ENCODE data around the gene CHP2. TPM values are rescaled to one million over a fixed set of nuclear protein-coding genes. Genes with fewer than 3 reads are reported as not detected.

Gene CHP2
- total RNA-seq, 2 experiments from 2014 or later, result not detected

DNA sequence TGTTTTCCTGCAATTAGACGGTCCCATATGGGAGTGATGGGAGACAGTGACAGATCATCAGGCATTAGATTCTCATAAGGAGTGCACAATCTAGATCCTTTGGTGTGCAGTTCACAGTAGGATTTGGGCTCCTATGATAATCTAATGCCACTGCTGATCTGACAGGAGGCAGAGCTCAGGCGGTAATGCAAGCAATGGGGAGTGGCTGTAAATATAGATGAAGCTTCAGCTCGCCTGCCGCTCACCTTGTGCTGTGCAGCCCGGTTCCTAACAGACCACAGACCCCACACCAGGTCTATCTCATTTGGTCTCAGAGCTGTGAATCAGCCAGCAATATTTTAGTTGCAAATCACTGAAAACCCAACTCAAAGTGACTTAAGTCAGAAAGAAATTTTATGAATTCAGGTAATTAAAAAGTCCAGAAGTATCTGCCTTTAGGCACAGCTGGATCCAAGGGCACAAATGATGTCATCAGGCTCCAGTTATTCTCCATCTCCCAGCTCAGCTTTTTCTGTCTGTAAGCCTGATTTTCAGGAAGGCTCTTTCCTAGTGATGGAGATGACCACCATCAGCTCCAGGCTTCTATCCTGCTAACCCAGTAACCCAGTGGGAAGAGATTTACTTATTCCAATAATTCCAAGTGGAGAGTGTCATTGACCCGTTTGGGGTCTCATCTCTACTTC, 3.3 kb downstream of the CHP2 start:
- H3K9me3 Mint-ChIP-seq (ENCODE audit: low read depth), result no peaks in the 10 kb centered on the region
- no peak overlapping the region for H3K4me3 Mint-ChIP-seq
- CTCF ChIA-PET, result interaction anchor here (1.2 kb wide), 1 partner anchor 746 kb away, joined by 3 read pairs; no protein-coding TSS in a partner anchor
- H3K36me3 Mint-ChIP-seq, result no peaks in the 10 kb centered on the region
- H3K27me3 Mint-ChIP-seq, result peaks cover 55% of the 10 kb centered on the region
- no peaks in the 10 kb centered on the region for H3K4me1 Mint-ChIP-seq
- ATAC-seq (no peak), DNase-seq (no peak)
- no peak overlapping the region for H3K27ac Mint-ChIP-seq

DNA sequence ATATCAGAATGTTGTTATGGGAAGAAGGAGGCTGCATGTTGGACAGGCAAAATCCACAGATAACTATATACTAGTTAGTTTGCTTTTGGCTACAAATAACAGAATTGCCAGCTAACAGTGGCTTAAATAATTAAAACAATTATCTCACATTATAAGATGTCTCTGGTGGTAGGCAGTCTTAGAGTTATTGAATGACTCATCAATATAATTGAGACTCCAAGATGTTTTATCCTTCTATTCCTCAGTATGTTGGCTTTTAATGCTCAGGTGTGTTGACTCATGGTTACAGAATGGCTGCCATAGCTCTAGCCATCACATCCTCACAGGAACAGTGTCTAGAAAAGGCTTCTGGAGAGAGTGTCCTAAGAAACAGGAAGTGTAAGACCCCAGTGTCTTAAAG, 11.1 kb downstream of the CHP2 start:
- Mint-ChIP-seq H3K27ac (no peak overlapping the region), H3K36me3 (no peaks in the 10 kb centered on the region), H3K9me3 (ENCODE audit: low read depth) (no peaks in the 10 kb centered on the region), H3K4me1 (no peaks in the 10 kb centered on the region), H3K4me3 (no peak overlapping the region), H3K27me3 (no peaks in the 10 kb centered on the region)
- DNase-seq (no peak), ATAC-seq (no peak)
- CTCF ChIA-PET, result no interaction called here

DNA sequence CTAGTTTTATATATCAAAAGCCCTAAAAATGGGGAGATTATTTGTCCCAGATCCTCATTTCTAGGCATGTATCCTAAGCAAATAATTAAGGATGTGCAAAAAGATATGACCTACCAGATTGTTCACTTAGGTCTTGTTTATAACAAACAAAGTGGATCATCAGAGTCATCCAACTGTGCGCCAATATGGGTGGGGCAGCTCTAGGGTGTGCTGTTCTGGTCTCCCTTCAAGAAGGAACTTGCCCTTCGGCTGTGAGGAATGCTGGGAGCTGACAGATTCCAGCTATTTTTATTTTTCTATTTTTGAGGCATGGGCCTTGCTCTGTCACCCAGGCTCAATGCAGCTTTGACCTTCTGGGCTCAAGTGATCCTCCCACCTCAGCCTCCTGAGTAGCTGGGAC, 13.8 kb downstream of the CHP2 start:
- Mint-ChIP-seq H3K4me1 (no peaks in the 10 kb centered on the region), H3K27ac (no peak overlapping the region), H3K36me3 (no peaks in the 10 kb centered on the region), H3K4me3 (no peak overlapping the region), H3K9me3 (ENCODE audit: low read depth) (no peaks in the 10 kb centered on the region), H3K27me3 (peaks cover 4% of the 10 kb centered on the region)
- DNase-seq (no peak), ATAC-seq (no peak)
- CTCF ChIA-PET, result no interaction called here

DNA sequence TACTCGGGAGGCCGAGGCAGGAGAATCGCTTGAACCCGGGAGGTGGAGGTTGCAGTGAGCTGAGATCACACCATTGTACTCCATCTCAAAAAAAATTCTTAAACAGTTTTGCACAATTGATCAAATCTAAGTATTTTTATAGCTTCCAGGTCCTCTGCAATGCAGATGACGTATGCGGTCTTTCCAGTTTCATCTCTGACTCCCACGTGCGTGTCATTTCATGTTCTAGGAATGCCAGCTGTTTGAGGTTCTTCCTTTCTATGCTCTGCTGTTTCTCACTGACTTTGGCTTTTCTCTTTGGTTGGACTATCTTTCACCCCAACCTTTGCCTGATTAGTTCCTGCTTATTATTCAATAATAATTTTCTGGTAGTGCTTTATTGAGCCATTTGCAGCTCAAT, 16.2 kb downstream of the CHP2 start:
- peaks cover 13% of the 10 kb centered on the region for H3K27me3 Mint-ChIP-seq
- H3K36me3 Mint-ChIP-seq, result no peaks in the 10 kb centered on the region
- CTCF ChIA-PET, result no interaction called here

DNA sequence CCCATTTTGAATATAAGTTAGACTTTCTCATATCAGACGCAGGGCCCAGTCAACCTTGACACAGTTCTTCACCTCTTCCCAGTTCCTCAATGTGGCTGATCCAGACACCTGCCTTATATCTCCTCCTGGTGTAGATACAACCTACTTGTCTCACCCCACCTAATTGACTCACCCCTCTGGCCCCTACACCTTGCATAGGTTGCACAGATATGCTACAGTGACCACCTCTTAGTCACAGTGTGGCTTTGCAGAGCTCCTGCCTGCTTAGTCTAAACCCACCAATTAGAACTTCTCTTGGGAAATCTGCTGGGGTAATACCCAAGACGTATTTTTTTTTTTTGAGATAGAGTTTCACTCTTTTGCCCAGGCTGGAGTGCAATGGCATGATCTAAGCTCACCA, 16.8 kb downstream of the CHP2 start:
- Mint-ChIP-seq H3K27ac (no peak overlapping the region), H3K4me3 (no peak overlapping the region), H3K27me3 (peaks cover 13% of the 10 kb centered on the region), H3K9me3 (ENCODE audit: low read depth) (no peaks in the 10 kb centered on the region), H3K36me3 (no peaks in the 10 kb centered on the region), H3K4me1 (no peaks in the 10 kb centered on the region)
- ATAC-seq (no peak), DNase-seq (no peak)
- CTCF ChIA-PET, result no interaction called here

More for the DNA sequence above, 16.2 kb downstream of the CHP2 start:
- Mint-ChIP-seq H3K4me3 (no peak overlapping the region), H3K4me1 (no peaks in the 10 kb centered on the region), H3K9me3 (ENCODE audit: low read depth) (no peaks in the 10 kb centered on the region), H3K27ac (no peak overlapping the region)
- DNase-seq (no peak), ATAC-seq (no peak)

DNA sequence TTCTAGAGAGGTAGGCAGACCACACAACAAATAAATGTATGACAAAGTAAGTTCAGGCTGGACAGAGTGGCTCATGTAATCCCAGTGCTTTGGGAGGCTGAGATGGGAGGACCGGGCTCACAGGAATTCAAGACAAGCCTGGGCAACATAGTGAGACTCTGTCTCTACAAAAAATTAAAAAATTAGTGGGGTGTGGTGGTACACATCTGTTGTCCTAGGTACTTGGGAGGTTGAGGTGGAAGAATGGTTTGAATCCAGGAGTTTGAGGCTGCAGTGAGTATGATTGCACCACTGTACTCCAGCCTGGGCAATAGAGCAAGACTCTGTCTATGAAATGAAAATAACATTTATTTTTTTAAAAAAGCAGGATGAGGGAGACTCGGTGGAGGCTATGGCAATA, 18.5 kb downstream of the CHP2 start:
- H3K4me1 Mint-ChIP-seq, result no peaks in the 10 kb centered on the region
- no peaks in the 10 kb centered on the region for H3K36me3 Mint-ChIP-seq
- peaks cover 16% of the 10 kb centered on the region for H3K27me3 Mint-ChIP-seq
- no peak for ATAC-seq
- no peak overlapping the region for H3K4me3 Mint-ChIP-seq
- CTCF ChIA-PET, result no interaction called here
- no peaks in the 10 kb centered on the region for H3K9me3 Mint-ChIP-seq (ENCODE audit: low read depth)
- H3K27ac Mint-ChIP-seq, result no peak overlapping the region
- no peak for DNase-seq

DNA sequence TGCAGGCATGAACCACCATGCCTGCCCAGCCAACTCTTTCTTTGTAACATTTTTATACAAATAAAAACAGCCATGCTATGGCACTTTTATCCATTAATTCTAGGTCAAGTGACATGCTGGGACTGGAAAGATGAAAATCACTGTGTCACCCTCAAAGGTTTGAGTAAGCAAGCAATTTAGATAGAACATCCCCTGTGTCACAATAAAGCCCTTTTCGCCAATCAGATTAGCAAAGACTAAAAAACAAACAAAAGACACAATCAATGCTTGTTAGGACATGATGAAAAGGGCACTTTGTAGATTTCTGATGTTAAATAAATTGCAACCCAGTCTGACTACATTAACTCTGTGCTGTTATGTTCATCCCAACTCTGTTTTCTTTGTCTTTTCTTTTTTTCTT, 26.4 kb downstream of the CHP2 start:
- Mint-ChIP-seq H3K36me3 (no peaks in the 10 kb centered on the region), H3K4me3 (no peak overlapping the region), H3K4me1 (peaks cover 5% of the 10 kb centered on the region), H3K9me3 (ENCODE audit: low read depth) (no peaks in the 10 kb centered on the region), H3K27ac (no peak overlapping the region), H3K27me3 (peaks cover 49% of the 10 kb centered on the region)
- CTCF ChIA-PET, result no interaction called here
- ATAC-seq, result no peak
- no peak for DNase-seq

DNA sequence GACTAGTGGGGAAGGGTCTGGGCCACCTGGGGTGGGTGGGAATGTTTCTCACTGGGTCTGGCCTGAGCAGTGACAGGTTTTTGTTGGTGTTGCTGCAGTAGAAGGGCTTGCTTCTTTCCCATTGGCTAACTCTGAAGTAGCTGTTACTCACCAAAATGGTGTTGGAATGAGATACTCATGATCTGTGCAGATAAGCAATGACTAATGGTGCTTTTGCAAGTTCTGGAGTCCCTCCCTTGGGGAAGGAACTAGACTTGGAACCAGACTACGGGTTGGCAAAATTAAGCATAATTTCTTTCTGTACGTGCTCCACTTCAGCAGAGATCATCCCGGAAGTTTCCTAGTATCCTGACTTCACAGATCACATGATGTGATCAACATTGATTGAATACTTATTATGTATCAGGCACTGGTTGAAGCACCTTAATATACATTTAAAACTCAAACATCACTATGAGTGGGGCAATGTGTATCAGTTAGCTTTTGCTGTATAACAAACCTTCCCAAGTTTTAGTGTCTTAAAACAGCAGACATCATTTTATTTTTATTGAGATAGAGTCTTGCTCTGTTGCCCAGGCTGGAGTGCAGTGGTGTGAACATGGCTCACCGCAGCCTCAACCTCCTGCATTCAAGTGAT, 30.1 kb downstream of the CHP2 start:
- H3K36me3 Mint-ChIP-seq, result no peaks in the 10 kb centered on the region

DNA sequence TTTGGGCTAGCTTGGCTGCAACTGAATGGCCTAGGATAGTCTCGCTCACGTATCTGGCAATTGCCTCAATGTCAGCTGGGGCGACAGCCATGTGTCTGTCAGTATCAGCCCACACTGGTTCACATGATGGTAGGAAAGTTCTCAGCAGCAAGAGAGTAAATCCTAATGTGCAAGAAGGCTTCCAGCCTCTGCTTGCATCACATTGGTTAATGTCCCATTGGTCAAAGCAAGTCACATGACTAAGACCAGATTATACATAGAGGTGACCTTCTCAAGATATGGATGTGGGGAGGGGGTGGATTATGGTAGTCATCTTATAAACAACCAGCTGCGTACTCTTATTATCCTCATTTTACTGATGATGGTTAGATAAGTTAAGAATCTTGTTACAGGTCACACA, 31.0 kb downstream of the CHP2 start:
- Mint-ChIP-seq H3K27me3 (peaks cover 39% of the 10 kb centered on the region), H3K27ac (no peak overlapping the region), H3K4me1 (peaks cover 14% of the 10 kb centered on the region), H3K36me3 (no peaks in the 10 kb centered on the region), H3K9me3 (ENCODE audit: low read depth) (no peaks in the 10 kb centered on the region), H3K4me3 (no peak overlapping the region)
- ATAC-seq (no peak), DNase-seq (no peak)
- CTCF ChIA-PET, result interaction anchor here (1.2 kb wide), 1 partner anchor 719 kb away, joined by 3 read pairs; no protein-coding TSS in a partner anchor

More for the DNA sequence above, 30.1 kb downstream of the CHP2 start:
- H3K9me3 Mint-ChIP-seq (ENCODE audit: low read depth), result no peaks in the 10 kb centered on the region
- H3K27me3 Mint-ChIP-seq, result peaks cover 44% of the 10 kb centered on the region
- no peak for ATAC-seq
- CTCF ChIA-PET, result no interaction called here
- peaks cover 14% of the 10 kb centered on the region for H3K4me1 Mint-ChIP-seq
- no peak overlapping the region for H3K27ac Mint-ChIP-seq
- no peak for DNase-seq
- no peak overlapping the region for H3K4me3 Mint-ChIP-seq

DNA sequence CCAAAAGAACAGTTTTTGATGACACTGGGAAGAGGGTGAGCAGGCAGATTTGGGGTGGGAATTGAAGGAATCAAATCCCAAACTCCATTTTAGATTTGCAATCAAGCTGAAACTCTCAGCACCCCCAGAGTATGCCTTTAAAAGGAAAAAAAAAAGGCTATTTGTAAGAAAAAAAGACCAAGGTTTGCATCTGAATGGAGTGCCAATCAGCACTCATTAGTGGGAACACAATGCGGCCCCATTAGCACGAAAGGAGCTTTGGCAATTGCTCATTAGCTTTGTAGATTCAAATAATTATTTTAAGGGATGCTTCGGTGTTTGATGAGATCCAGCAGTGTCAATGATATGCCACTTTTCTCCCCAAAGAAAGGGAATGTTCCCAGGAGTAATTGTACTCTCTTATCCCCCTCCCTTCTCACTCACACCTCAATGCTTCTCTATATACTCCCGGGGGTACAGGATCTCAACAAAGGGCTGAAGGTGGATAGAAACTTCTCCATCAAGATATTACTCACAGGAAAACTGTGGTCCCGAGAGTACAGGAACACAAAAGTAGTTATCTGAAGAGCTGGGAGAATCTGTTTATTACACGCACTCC, 32.2 kb downstream of the CHP2 start:
- Mint-ChIP-seq H3K27ac (no peak overlapping the region), H3K9me3 (ENCODE audit: low read depth) (no peaks in the 10 kb centered on the region), H3K4me1 (peaks cover 14% of the 10 kb centered on the region), H3K27me3 (peaks cover 30% of the 10 kb centered on the region), H3K4me3 (no peak overlapping the region), H3K36me3 (no peaks in the 10 kb centered on the region)
- CTCF ChIA-PET, result interaction anchor here (1.2 kb wide), 4 partner anchors 11 to 718 kb away, joined by 3 to 8 read pairs (median 3); no protein-coding TSS in a partner anchor
- DNase-seq, result no peak
- ATAC-seq, result no peak

DNA sequence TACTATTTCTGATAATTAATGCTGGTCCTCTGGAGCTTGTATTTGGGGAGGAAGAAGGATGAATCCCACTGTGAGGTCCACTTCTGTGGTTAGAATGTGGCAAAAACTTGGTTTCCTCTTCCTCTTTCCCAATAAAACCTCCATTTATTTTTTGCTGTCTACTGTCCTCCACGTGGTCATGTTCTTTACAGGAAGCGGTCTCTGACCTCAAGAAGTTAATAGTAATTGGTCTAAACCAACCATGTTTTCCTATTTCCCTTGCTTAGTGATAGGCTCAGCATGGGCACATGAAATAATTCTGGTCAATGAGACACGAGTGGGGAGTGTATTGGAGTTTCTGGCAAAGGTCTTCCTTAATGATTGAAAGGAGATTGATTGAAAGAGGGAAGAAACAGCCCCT, 33.9 kb downstream of the CHP2 start:
- Mint-ChIP-seq H3K4me1 (peaks cover 14% of the 10 kb centered on the region), H3K27ac (no peak overlapping the region), H3K27me3 (peaks cover 19% of the 10 kb centered on the region), H3K4me3 (no peak overlapping the region), H3K9me3 (ENCODE audit: low read depth) (no peaks in the 10 kb centered on the region), H3K36me3 (no peaks in the 10 kb centered on the region)
- ATAC-seq, result no peak
- DNase-seq, result no peak
- CTCF ChIA-PET, result interaction anchor here (1.2 to 1.6 kb wide), 3 partner anchors 12 to 253 kb away, joined by 3 to 8 read pairs (median 3); no protein-coding TSS in a partner anchor

DNA sequence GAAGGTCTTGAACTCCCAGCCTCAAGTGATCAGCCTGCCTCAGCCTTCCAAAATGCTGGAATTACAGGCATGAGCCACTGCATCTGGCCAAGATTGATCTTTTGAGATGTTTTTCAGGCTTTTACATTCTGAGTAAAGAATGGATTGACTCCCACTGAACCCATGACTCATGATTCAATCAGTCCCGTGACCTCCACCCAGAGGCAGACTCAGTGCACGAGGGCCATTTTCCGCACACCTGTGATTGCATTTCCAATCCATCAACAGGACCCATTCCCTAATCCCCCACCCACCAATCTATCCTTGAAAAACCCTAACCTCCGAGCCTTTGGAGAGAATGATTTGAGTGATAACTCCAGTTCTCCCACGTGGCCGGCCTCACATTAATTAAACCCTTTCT, 40.6 kb downstream of the CHP2 start:
- CTCF ChIA-PET, result no interaction called here
- Mint-ChIP-seq H3K27me3 (peaks cover 10% of the 10 kb centered on the region), H3K4me3 (no peak overlapping the region), H3K27ac (no peak overlapping the region), H3K36me3 (no peaks in the 10 kb centered on the region), H3K4me1 (no peaks in the 10 kb centered on the region), H3K9me3 (ENCODE audit: low read depth) (no peaks in the 10 kb centered on the region)
- DNase-seq (no peak), ATAC-seq (no peak)

DNA sequence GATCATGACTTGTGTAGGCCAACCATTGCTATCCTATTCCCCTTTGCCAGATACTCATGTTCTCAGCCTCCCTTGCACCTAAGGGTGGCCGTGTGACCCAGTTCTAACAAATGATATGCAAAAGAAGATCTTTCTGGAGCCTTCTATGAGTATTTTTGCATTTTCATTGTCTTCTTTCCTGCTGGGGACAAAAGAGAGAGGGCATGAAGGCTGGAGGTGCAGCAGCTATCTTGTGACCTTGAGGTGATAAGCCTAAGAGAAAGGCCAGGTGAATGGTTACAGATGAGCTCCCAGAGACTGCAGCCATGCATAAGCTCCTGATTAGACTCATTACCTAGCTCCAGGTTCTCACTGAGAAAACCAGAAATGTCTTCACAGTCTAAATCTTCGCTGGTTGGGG, 42.1 kb downstream of the CHP2 start:
- H3K27me3 Mint-ChIP-seq, result peaks cover 10% of the 10 kb centered on the region
- no peaks in the 10 kb centered on the region for H3K36me3 Mint-ChIP-seq
- peaks cover 4% of the 10 kb centered on the region for H3K4me1 Mint-ChIP-seq
- H3K9me3 Mint-ChIP-seq (ENCODE audit: low read depth), result no peaks in the 10 kb centered on the region
- DNase-seq (no peak), ATAC-seq (no peak)
- H3K4me3 Mint-ChIP-seq, result no peak overlapping the region
- H3K27ac Mint-ChIP-seq, result no peak overlapping the region
- CTCF ChIA-PET, result interaction anchor here (0.7 to 1.5 kb wide), 3 partner anchors 17 to 243 kb away, joined by 3 to 4 read pairs (median 4); no protein-coding TSS in a partner anchor

DNA sequence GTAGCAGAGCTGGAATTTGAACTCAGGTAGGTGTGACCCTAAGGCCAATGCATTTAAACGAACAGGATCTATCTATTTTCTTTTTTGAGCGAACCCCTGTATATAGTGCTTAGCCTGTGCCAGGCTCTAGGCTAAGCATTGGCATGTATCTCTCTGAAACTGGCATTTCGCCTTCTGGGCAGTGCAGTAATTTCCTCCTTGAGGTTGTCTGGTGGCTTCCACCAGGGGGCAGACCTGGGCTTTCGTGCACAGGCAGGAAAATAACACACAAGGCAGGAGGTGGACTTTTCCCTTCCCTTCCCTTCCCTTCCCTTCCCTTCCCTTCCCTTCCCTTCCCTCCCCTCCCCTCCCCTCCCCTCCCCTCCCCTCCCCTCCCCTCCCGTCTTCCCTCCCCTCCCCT, 46.6 kb downstream of the CHP2 start:
- CTCF ChIA-PET, result interaction anchor here (0.7 to 11.2 kb wide), 15 partner anchors 10 to 704 kb away, joined by 3 to 239 read pairs (median 6); no protein-coding TSS in a partner anchor
- Mint-ChIP-seq H3K4me3 (no peak overlapping the region), H3K9me3 (ENCODE audit: low read depth) (no peaks in the 10 kb centered on the region), H3K27ac (no peak overlapping the region), H3K36me3 (no peaks in the 10 kb centered on the region), H3K27me3 (peaks cover 9% of the 10 kb centered on the region), H3K4me1 (peaks cover 16% of the 10 kb centered on the region)
- peak; percentile 68 for ATAC-seq
- peak; percentile 84 for DNase-seq

All from activated CD8-positive, alpha-beta memory T cell treated with anti-CD3 and anti-CD28 coated beads, Interleukin-2, amount 10 ng/mL, durations not matched to agents 7 days and 5 days (primary cell).